ENCODE results near the gene ARFIP2. TPM values are rescaled to one million over a fixed set of nuclear protein-coding genes. Genes with fewer than 3 reads are reported as not detected.

ARFIP2 gene
- total RNA-seq, 4 donors from 2014 or later = 40.0 to 63.9 (median 49.7) TPM

DNA sequence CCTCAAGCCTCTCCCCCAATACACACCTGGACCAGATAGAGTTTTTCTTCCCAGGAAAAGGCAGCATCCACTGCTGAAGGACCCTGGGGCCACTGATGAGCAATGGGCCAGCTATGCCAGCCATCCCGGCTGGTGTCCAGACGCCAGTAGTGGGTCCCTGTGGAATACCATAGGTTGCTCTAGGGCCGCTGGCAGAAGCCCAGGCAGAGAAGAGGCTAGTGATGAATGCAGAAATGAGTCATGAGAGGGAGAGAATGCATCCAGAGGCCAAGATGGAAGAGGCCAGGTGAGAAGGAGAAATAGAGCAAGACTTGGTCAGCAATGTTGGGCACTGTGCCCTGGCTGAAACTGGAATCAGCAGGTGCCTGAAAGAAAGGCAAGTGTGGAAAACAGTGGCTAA lies 49.3 kb downstream of the ARFIP2 start:
- DNase-seq (ENCODE audit: low spot score in 2 of 2) = no peak
- Histone ChIP-seq H3K36me3 (peaks cover 0 to 6% (median 0%) of the 10 kb centered on the region in 3 donors), H3K4me1 (no peaks in the 10 kb centered on the region), H3K4me3 (no peak overlapping the region), H3K27me3 (no peaks in the 10 kb centered on the region), H3K27ac (no peak overlapping the region), H3K9me3 (no peaks in the 10 kb centered on the region)
- WGBS, 2 donors = 79 to 95% methylated on average over 3 of the region's 3 CpGs
- TF ChIP-seq, protein P1, sequence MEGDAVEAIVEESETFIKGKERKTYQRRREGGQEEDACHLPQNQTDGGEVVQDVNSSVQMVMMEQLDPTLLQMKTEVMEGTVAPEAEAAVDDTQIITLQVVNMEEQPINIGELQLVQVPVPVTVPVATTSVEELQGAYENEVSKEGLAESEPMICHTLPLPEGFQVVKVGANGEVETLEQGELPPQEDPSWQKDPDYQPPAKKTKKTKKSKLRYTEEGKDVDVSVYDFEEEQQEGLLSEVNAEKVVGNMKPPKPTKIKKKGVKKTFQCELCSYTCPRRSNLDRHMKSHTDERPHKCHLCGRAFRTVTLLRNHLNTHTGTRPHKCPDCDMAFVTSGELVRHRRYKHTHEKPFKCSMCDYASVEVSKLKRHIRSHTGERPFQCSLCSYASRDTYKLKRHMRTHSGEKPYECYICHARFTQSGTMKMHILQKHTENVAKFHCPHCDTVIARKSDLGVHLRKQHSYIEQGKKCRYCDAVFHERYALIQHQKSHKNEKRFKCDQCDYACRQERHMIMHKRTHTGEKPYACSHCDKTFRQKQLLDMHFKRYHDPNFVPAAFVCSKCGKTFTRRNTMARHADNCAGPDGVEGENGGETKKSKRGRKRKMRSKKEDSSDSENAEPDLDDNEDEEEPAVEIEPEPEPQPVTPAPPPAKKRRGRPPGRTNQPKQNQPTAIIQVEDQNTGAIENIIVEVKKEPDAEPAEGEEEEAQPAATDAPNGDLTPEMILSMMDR (IDR thresholded peaks at IDR 0.05) = no peak
- TF ChIP-seq EP300 (IDR thresholded peaks at IDR 0.05) (no peak), POLR2A (IDR thresholded peaks at IDR 0.05) (no peak)

DNA sequence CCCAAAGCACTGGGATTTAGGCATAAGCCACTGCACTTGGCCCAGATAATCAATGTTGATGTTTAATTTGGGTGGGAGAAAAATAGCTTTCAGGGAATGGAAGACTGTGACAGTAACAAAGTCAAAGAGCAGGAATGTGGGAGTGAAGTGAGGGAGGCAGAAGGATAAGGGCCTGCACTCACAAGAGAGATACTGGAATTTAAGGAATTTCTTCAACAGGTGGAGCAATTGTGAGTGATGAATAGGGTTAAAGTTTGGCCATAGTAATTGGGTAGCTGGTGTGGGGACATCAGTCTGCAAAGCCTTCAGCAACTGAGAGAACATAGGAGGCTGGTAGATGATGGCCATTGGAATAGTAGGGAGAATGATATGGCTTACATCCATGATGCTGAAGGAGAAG lies 53.6 kb downstream of the ARFIP2 start:
- H3K4me1 ChIP-seq = no peaks in the 10 kb centered on the region
- H3K27ac ChIP-seq = no peak overlapping the region
- H3K27me3 ChIP-seq = no peaks in the 10 kb centered on the region
- no peaks in the 10 kb centered on the region for H3K9me3 ChIP-seq
- H3K36me3 ChIP-seq = peaks cover 0 to 6% (median 0%) of the 10 kb centered on the region in 3 donors
- no peak for DNase-seq (ENCODE audit: low spot score in 2 of 2)
- TF ChIP-seq POLR2A (IDR thresholded peaks at IDR 0.05) = no peak
- TF ChIP-seq, protein P1 (IDR thresholded peaks at IDR 0.05) = no peak
- no peak for TF ChIP-seq EP300 (IDR thresholded peaks at IDR 0.05)
- no peak overlapping the region for H3K4me3 ChIP-seq

Other genes starting within 250 kb of the ARFIP2 start
- gene FHIP1B, start 246.7 kb downstream of the ARFIP2 start, total RNA-seq = 100 to 1,000 TPM in 1 of 4 donors, 10 to 100 TPM in 3; 30.4 to 144 (median 56.4) TPM
- gene CNGA4, start 242.2 kb downstream of the ARFIP2 start, total RNA-seq = under 1 TPM in 1 of 4 donors, not detected in 3; 0.59 TPM
- not detected for gene CCKBR, start 221.5 kb downstream of the ARFIP2 start, total RNA-seq
- gene CAVIN3, start 160.8 kb downstream of the ARFIP2 start, total RNA-seq = 100 to 1,000 TPM; 270 to 598 (median 556) TPM
- 10 to 100 TPM; 23.1 to 39.8 (median 30.3) TPM for gene SMPD1, start 90.9 kb downstream of the ARFIP2 start, total RNA-seq
- 10 to 100 TPM; 56.1 to 67.6 (median 62.8) TPM for gene APBB1, start 62.2 kb downstream of the ARFIP2 start, total RNA-seq
- gene HPX, start 40.3 kb downstream of the ARFIP2 start, total RNA-seq = 1 to 10 TPM; 1.0 to 7.5 (median 4.8) TPM
- gene TRIM3, start 7.4 kb downstream of the ARFIP2 start, total RNA-seq = 10 to 100 TPM; 25.6 to 47.7 (median 31.8) TPM
- gene TIMM10B, start 170 bp upstream of the ARFIP2 start, total RNA-seq = 10 to 100 TPM; 37.1 to 66.6 (median 51.7) TPM
- gene DNHD1, start 15.9 kb upstream of the ARFIP2 start, total RNA-seq = 10 to 100 TPM; 17.2 to 27.3 (median 21.0) TPM
- 10 to 100 TPM; 13.9 to 34.1 (median 18.2) TPM for gene RRP8, start 122.3 kb upstream of the ARFIP2 start, total RNA-seq
- 100 to 1,000 TPM; 139 to 148 (median 140) TPM for gene ILK, start 122.4 kb upstream of the ARFIP2 start, total RNA-seq
- 100 to 1,000 TPM; 148 to 235 (median 155) TPM for gene TAF10, start 130.9 kb upstream of the ARFIP2 start, total RNA-seq
- 10 to 100 TPM; 45.6 to 81.3 (median 58.0) TPM for gene TPP1, start 138.1 kb upstream of the ARFIP2 start, total RNA-seq
- gene DCHS1, start 174.5 kb upstream of the ARFIP2 start, total RNA-seq = 10 to 100 TPM; 12.6 to 27.8 (median 20.1) TPM
- gene MRPL17, start 202.0 kb upstream of the ARFIP2 start, total RNA-seq = 10 to 100 TPM; 17.3 to 24.6 (median 21.6) TPM